GM18868 (cell line): ENCODE measurements around the gene RBM20.
"Not testable (repeated sequence)": the region's sequence is repeated elsewhere in the genome, so short reads cannot be mapped to it uniquely, and the experiment has no call there.

Experiments used
- ATAC-seq: cut with Tn5 transposase; IDR thresholded peaks from one replicate; pipeline ENCODE4 v1.9.1; 2021; ENCODE audit warnings: mild to moderate bottlenecking, moderate library complexity; ENCODE audit not compliant: unreplicated experiment

Gene RBM20

GRCh38 chr10:110700947-110701616 is 56.9 kb downstream of the RBM20 start:
- ATAC-seq = peak; percentile 62

- no peak for ATAC-seq
These were observed 57.5 kb downstream of the RBM20 start for GRCh38 chr10:110701617-110701971.

GRCh38 chr10:110704070-110704469 is 59.9 kb downstream of the RBM20 start:
- no peak for ATAC-seq

GRCh38 chr10:110704906-110705476 is 60.9 kb downstream of the RBM20 start:
- no peak for ATAC-seq

- ATAC-seq = not testable (repeated sequence)
These were observed 61.5 kb downstream of the RBM20 start for GRCh38 chr10:110705596-110705995.

- no peak for ATAC-seq
These were observed 62.6 kb downstream of the RBM20 start for GRCh38 chr10:110706690-110707098.

- no peak for ATAC-seq
These were observed 64.8 kb downstream of the RBM20 start for GRCh38 chr10:110708776-110709443.

- ATAC-seq = no peak
These were observed 65.3 kb downstream of the RBM20 start for GRCh38 chr10:110709444-110709828.

- no peak for ATAC-seq
These were observed 65.9 kb downstream of the RBM20 start for GRCh38 chr10:110709964-110710587.

- no peak for ATAC-seq
These were observed 66.5 kb downstream of the RBM20 start for GRCh38 chr10:110710621-110711020.

- peak; percentile 85 for ATAC-seq
These were observed 67.2 kb downstream of the RBM20 start for GRCh38 chr10:110711382-110711781.

GRCh38 chr10:110714356-110714755 is 70.2 kb downstream of the RBM20 start:
- ATAC-seq = no peak

- ATAC-seq = peak; percentile 76
These were observed 73.8 kb downstream of the RBM20 start for GRCh38 chr10:110717781-110718589.

GRCh38 chr10:110721406-110722038 is 77.4 kb downstream of the RBM20 start:
- no peak for ATAC-seq

- no peak for ATAC-seq
These were observed 79.2 kb downstream of the RBM20 start for GRCh38 chr10:110723224-110723891.

- ATAC-seq = peak; percentile 79
These were observed 80.2 kb downstream of the RBM20 start for GRCh38 chr10:110724116-110724921.

- ATAC-seq = no peak
These were observed 80.8 kb downstream of the RBM20 start for GRCh38 chr10:110724937-110725336.

- ATAC-seq = no peak
These were observed 81.9 kb downstream of the RBM20 start for GRCh38 chr10:110725801-110726630.
